LHCN-M2 (cell line): ENCODE results near the gene SNRNP35. TPM values are rescaled to one million over a fixed set of nuclear protein-coding genes. Genes with fewer than 3 reads are reported as not detected.
"Not testable (repeated sequence)": the region's sequence is repeated elsewhere in the genome, so short reads cannot be mapped to it uniquely, and the experiment has no call there.

ENCODE experiments used
- DNase-seq: peaks from one replicate; pipeline ENCODE4 v3.0.0-alpha.2; 2012; ENCODE audit warnings: low read depth
- total RNA-seq: library from RNA; depleted of rRNA; stranded (reverse); fragments of >200 nt; gene quantifications from 2 replicates; pipeline ENCODE4 v1.2.3, GENCODE V29; 2014

The SNRNP35 gene
- total RNA-seq, 1 experiment from 2014 or later: 16.0 TPM

- no peak for DNase-seq
Observed at GRCh38 chr12:123446333-123446713, 11.6 kb upstream of the SNRNP35 start.

GRCh38 chr12:123449249-123449733, 8.6 kb upstream of the SNRNP35 start:
- DNase-seq: no peak

- DNase-seq: no peak
Observed at GRCh38 chr12:123449856-123450255, 8.1 kb upstream of the SNRNP35 start.

- DNase-seq: no peak
Observed at GRCh38 chr12:123450636-123451035, 7.3 kb upstream of the SNRNP35 start.

- not testable (repeated sequence) for DNase-seq
Observed at GRCh38 chr12:123452276-123452550, 5.7 kb upstream of the SNRNP35 start.

- DNase-seq: no peak
Observed at GRCh38 chr12:123453165-123453564, 4.8 kb upstream of the SNRNP35 start.

- not testable (repeated sequence) for DNase-seq
Observed at GRCh38 chr12:123463174-123463573, 5.2 kb downstream of the SNRNP35 start.

GRCh38 chr12:123465084-123465483, 7.1 kb downstream of the SNRNP35 start:
- DNase-seq: no peak

GRCh38 chr12:123468786-123469185, 10.8 kb downstream of the SNRNP35 start:
- DNase-seq: no peak

GRCh38 chr12:123469978-123470377, 12.0 kb downstream of the SNRNP35 start:
- no peak for DNase-seq

GRCh38 chr12:123471374-123472068, 13.6 kb downstream of the SNRNP35 start:
- DNase-seq: peak; percentile 58

GRCh38 chr12:123472438-123472849, 14.5 kb downstream of the SNRNP35 start:
- no peak for DNase-seq

GRCh38 chr12:123474485-123475245, 16.7 kb downstream of the SNRNP35 start:
- DNase-seq: no peak

GRCh38 chr12:123475246-123475703, 17.3 kb downstream of the SNRNP35 start:
- DNase-seq: no peak

GRCh38 chr12:123478069-123478468, 20.1 kb downstream of the SNRNP35 start:
- no peak for DNase-seq

GRCh38 chr12:123478762-123479161, 20.8 kb downstream of the SNRNP35 start:
- peak; percentile 95 for DNase-seq

- DNase-seq: no peak
Observed at GRCh38 chr12:123479442-123480180, 21.7 kb downstream of the SNRNP35 start.

- DNase-seq: not testable (repeated sequence)
Observed at GRCh38 chr12:123481251-123481650, 23.3 kb downstream of the SNRNP35 start.

GRCh38 chr12:123482876-123483275, 24.9 kb downstream of the SNRNP35 start:
- DNase-seq: no peak

- no peak for DNase-seq
Observed at GRCh38 chr12:123483602-123484248, 25.8 kb downstream of the SNRNP35 start.

- no peak for DNase-seq
Observed at GRCh38 chr12:123485756-123486155, 27.8 kb downstream of the SNRNP35 start.

- no peak for DNase-seq
Observed at GRCh38 chr12:123487428-123487827, 29.5 kb downstream of the SNRNP35 start.
